Metanephros (tissue), 1 donor: Measurements from ENCODE around the gene F13B. TPM values are rescaled to one million over a fixed set of nuclear protein-coding genes. Genes with fewer than 3 reads are reported as not detected.

Experiments used
- total RNA-seq: library from RNA; depleted of rRNA; stranded (reverse); fragments of >200 nt; gene quantifications from one replicate; pipeline ENCODE4 v1.2.3, GENCODE V29; 2014

Gene F13B
- total RNA-seq, result not detected

GRCh38 chr1:197066719-197067456 lies at the start of gene F13B:
Gene F13B (minus strand): TSS chr1:197067260. CDS start chr1:197067223, 37 bp downstream.

Other genes starting within 250 kb of the F13B start
- not detected for gene CFHR1, start 247.5 kb downstream of the F13B start, total RNA-seq
- gene CFHR4, start 179.2 kb downstream of the F13B start, total RNA-seq, result not detected
- gene CFHR2, start 123.5 kb downstream of the F13B start, total RNA-seq, result not detected
- gene CFHR5, start 89.7 kb downstream of the F13B start, total RNA-seq, result not detected
- 12.7 TPM for gene ASPM, start 79.4 kb upstream of the F13B start, total RNA-seq
- gene ZBTB41, start 134.0 kb upstream of the F13B start, total RNA-seq, result 17.5 TPM
- 3.1 TPM for gene CRB1, start 201.0 kb upstream of the F13B start, total RNA-seq